ENCODE results near the gene VIT.

DNA sequence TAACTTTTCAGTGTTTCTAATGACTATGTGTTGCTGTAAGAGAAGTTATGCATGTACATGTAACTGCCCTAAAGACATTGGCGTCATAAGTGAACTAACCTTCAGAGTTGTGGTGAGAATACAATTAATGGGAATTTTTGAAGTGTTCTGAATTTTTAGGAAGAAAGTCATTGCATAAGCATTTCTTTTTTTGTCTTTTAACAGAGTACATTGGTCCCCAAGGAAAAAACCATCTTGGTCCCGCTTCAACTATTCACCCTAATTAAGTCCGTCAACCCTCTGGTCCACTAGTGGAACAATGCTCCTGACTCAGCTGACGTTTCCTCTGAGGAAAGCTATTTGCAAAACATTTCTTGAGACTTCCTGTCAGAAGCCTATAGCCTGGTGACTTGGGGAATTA, 41.1 kb upstream of the VIT start:
- TF ChIP-seq, protein P1, sequence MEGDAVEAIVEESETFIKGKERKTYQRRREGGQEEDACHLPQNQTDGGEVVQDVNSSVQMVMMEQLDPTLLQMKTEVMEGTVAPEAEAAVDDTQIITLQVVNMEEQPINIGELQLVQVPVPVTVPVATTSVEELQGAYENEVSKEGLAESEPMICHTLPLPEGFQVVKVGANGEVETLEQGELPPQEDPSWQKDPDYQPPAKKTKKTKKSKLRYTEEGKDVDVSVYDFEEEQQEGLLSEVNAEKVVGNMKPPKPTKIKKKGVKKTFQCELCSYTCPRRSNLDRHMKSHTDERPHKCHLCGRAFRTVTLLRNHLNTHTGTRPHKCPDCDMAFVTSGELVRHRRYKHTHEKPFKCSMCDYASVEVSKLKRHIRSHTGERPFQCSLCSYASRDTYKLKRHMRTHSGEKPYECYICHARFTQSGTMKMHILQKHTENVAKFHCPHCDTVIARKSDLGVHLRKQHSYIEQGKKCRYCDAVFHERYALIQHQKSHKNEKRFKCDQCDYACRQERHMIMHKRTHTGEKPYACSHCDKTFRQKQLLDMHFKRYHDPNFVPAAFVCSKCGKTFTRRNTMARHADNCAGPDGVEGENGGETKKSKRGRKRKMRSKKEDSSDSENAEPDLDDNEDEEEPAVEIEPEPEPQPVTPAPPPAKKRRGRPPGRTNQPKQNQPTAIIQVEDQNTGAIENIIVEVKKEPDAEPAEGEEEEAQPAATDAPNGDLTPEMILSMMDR (conservative IDR thresholded peaks at IDR 0.05; ENCODE audit: low read depth, low read length), result no peak
- TF ChIP-seq EZH2phosphoT487 (IDR thresholded peaks at IDR 0.05; ENCODE audit: borderline replicate concordance, low read length), result no peak
- TF ChIP-seq EZH2 (IDR thresholded peaks at IDR 0.05; ENCODE audit: low read length, unreplicated experiment), result no peak
